LNCAP (cell line): ENCODE measurements around the gene RGSL1.

Source experiments
- CTCF ChIP-seq: fragments of 450-650 bp; IDR thresholded peaks from 2 replicates; pipeline ENCODE4 v1.5.1; 2017; ENCODE audit warnings: mild to moderate bottlenecking

The RGSL1 gene

DNA sequence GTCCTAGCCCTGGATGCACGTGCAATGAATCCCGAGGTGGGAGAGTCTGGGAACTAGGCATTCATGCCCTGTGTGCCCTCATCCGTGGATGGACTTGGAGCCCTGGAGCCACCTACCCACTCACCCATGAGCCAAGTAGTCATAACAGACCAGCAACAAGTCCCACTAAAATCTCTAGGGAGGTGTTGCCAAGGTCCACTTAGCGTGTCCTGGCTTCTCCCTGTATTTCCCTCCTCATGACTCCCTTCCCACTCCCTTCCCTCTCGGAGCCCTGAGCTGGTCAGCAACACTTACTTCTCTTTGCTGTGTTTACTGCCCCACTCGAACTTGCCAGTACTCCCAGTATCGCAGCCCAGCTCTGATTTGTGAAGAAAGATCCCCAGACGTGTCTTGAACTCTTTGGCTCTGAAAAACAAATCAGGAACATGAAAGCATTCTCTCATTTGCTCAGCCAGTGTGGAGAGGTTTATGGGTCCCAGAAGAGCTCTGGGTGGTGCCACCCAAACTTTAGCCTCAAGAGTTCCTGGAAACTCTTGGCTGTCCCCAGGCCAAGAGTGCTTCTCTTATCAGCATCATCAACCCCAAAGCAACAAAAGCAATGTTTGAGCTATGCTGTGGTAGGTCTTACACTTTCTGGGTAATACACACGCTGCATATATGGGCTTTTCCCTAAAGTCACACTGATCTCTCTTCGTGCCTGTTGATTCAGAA lies 153.1 kb downstream of the RGSL1 start:
- TF ChIP-seq CTCF = no peak

- TF ChIP-seq CTCF = no peak
Observed at GRCh38 chr1:182603646-182604174, 153.8 kb downstream of the RGSL1 start.

GRCh38 chr1:182604175-182605164 lies 154.5 kb downstream of the RGSL1 start, which contains the start of gene RGS16:
RGS16 (minus strand) TSS chr1:182604389; CDS start chr1:182604259, 130 bp downstream.
- no peak for TF ChIP-seq CTCF

DNA sequence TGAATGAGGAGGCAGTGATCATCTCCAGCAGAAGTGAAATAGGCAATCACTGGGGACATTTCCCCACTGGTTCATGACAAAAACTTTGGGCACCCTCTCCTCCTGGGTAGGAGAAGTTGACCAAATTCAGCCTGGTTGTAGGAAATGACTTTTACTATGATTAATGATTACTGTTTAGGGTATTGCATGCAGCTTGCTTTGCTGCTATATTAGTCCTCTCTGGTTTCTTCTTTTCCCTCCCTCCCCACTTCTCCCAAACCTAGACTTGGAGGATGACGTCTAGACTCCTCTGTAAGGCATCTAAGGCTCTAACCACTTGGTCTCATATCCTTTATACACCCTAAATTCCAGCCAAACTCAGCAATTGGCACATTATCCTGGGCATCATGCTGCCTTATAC lies 157.6 kb downstream of the RGSL1 start:
- no peak for TF ChIP-seq CTCF

- no peak for TF ChIP-seq CTCF
Observed at GRCh38 chr1:182608236-182608635, 158.3 kb downstream of the RGSL1 start.

DNA sequence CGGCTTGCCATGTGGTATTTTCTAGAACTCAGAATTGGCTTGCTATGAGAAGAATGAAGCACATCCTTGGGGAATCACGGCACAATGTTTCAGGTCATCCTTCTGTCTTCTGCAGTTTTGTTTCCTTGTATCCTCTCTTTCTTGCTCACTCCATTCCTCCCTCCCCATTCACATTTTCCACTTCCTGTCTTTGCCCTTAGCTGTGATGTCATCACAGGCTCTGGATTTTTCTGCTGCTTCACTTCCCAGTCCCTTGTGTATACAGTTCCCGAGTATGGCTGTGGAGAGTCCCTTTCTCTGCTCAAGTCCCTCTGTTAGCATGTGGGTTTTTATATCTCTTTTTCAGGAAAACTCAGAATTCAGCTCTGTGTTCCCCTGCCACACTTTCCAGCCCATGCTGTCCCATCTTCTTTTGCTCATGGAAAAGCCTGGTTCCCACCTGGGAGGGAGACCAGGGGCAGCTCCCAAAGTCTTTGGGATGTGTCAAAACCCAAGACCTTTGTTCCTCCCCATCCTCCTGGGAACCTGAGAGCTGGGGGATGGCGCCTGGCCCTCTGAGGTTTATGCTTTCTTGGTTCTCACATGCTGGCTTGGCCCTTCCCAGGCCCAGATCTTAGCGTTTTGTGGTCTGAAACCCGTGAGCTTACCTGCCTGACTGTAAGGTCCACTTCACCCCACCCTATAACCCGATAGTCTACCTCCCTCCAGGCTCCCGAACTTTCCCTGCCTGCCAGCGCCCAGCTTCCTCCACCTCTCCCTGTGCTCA lies 159.1 kb downstream of the RGSL1 start:
- no peak for TF ChIP-seq CTCF
